Astrocyte of the cerebellum (primary cell): Measurements from ENCODE around the gene BSG.
"Not testable (repeated sequence)": the region's sequence is repeated elsewhere in the genome, so short reads cannot be mapped to it uniquely, and the experiment has no call there.

Source experiments
- DNase-seq: peaks from one replicate; pipeline ENCODE4 v3.0.0-alpha.2; 2011; ENCODE audit warnings: low read depth
- H3K4me3 ChIP-seq: 2 replicates; pipeline ENCODE4 v1.5.1; 2011; ENCODE audit warnings: mild to moderate bottlenecking, low read depth, low read length, moderate library complexity
- in situ Hi-C: cut with HindIII; loops from 2 replicates; pipeline ENCODE4 v1.10.0; 2017; ENCODE audit warnings: low sequenced_read_pairs
- TF ChIP-seq, protein P1 (sequence below): IDR thresholded peaks from 2 replicates; pipeline ENCODE4 v1.5.1; 2012; ENCODE audit warnings: low read length, low read depth, moderate library complexity, mild to moderate bottlenecking; ENCODE audit errors: missing control alignments

The BSG gene

DNA sequence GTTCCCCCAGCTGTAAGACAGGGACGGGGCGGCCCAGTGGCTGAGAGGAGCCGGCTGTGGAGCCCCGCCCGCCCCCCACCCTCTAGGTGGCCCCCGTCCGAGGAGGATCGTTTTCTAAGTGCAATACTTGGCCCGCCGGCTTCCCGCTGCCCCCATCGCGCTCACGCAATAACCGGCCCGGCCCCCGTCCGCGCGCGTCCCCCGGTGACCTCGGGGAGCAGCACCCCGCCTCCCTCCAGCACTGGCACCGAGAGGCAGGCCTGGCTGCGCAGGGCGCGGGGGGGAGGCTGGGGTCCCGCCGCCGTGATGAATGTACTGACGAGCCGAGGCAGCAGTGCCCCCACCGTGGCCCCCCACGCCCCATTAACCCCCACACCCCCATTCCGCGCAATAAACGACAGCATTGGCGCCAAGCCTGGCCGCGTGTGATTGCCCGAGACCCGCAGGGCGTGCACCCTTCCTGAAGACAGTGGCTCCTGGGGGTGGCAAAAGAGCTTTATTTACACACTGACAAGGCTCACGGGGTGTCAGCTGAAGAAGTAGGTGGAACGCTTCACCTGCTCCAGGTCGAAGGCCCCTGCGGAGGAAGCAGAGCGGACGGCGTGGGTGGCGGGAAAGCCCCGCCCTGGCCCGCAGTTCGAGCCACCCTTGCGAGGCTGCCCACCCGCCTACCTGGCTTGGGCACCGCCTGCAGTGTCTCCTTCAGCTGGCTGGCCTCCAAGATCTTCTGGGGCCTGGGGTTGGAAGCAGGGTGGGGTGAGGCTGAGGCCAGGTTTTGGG lies 44.5 kb downstream of the BSG start:
- no peak for DNase-seq
- in situ Hi-C loops, result no loop called here
- TF ChIP-seq, protein P1, sequence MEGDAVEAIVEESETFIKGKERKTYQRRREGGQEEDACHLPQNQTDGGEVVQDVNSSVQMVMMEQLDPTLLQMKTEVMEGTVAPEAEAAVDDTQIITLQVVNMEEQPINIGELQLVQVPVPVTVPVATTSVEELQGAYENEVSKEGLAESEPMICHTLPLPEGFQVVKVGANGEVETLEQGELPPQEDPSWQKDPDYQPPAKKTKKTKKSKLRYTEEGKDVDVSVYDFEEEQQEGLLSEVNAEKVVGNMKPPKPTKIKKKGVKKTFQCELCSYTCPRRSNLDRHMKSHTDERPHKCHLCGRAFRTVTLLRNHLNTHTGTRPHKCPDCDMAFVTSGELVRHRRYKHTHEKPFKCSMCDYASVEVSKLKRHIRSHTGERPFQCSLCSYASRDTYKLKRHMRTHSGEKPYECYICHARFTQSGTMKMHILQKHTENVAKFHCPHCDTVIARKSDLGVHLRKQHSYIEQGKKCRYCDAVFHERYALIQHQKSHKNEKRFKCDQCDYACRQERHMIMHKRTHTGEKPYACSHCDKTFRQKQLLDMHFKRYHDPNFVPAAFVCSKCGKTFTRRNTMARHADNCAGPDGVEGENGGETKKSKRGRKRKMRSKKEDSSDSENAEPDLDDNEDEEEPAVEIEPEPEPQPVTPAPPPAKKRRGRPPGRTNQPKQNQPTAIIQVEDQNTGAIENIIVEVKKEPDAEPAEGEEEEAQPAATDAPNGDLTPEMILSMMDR, result no peak
- H3K4me3 ChIP-seq, result no peak overlapping the region

- TF ChIP-seq, protein P1, result no peak
- in situ Hi-C loops, result no loop called here
- H3K4me3 ChIP-seq, result no peak overlapping the region
- no peak for DNase-seq
These were observed 45.3 kb downstream of the BSG start for GRCh38 chr19:617551-618246.

DNA sequence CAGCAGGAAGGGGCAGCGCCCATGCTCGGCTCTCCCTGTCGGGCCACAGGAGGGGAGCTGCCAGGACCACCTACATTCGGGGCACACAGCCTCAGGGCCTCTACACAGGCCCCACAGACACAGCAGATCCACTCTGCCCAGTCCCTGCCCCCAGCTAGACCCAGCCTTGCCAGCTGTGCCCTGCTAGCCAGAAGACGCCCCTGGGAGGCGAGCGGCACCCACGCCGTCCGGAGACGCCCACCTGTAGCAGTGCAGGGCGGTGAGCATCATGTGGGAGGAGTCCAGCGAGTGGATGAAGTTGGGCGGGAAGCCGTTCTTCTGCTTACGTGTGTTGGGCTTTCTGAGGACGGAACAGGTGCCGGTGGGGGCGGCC lies 45.8 kb downstream of the BSG start:
- no peak overlapping the region for H3K4me3 ChIP-seq
- no peak for DNase-seq
- TF ChIP-seq, protein P1, result no peak
- in situ Hi-C loops, result no loop called here

DNA sequence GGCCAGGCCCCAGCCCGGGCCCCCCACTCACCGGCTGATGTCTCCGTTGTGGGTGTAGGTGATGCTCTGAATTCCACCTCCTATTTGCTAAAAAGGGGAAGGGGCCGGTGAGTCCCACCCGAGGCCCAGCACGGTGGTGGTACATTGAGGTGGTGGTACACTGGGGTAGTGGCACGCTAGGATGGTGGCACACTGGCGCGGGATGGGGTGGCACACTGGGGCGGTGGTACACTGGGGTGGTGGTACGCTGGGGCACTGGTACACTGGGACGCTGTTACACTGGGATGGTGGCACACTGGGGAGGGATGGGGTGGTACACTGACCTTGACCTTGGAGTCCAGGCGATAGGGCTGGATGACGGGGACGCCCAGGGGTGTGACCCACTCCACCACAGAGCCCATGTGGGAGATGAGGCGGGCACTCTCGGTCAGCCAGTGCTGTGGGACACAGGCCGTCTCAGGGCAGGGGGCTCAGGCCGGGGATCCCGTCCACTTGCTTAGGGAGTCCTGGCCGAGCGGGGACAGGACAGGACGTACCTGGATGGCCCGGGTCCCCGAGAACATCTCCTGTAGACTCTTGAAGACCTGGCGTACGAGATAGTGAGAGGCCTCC lies 46.4 kb downstream of the BSG start:
- H3K4me3 ChIP-seq, result no peak overlapping the region
- in situ Hi-C loops, result no loop called here
- TF ChIP-seq, protein P1, result no peak
- no peak for DNase-seq

DNA sequence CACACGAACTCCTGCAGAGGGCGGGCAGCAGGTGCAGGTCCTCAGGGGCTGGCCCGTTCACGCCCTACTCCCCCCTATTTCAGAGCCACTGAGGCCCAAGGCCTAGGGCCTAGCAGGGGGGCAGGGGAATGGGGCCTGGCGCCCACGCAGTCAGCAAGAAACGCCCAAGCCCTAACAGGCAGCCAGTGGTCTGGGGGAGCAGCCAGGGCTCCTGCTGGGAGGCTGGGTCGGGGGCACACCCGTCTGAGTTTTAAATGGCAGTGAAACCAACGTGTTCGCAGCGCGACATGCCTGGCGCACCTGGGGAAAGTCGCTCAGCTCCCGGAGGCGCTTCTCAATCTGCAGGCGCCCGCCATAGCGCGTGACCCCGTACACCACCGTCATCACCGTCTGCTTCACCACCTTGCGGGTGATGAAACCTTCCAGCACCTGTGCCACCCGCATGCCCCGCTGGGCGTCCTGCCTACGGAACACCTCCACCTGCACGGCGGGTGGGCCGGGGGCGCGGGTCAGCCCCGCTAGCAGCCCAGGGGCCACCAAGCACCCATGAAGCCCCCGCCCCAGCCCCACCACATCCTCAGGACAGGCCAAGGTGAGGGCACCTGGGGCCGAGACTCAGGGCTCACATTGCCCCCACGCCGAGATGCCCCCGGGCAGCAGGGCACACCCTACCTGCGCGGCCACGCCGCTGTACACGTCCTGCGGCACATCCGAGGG lies 47.0 kb downstream of the BSG start:
- in situ Hi-C loops, result no loop called here
- no peak for DNase-seq
- no peak overlapping the region for H3K4me3 ChIP-seq
- TF ChIP-seq, protein P1, result no peak

- TF ChIP-seq, protein P1, result no peak
- no peak for DNase-seq
- in situ Hi-C loops, result no loop called here
- no peak overlapping the region for H3K4me3 ChIP-seq
These were observed 47.9 kb downstream of the BSG start for GRCh38 chr19:620166-620862.

DNA sequence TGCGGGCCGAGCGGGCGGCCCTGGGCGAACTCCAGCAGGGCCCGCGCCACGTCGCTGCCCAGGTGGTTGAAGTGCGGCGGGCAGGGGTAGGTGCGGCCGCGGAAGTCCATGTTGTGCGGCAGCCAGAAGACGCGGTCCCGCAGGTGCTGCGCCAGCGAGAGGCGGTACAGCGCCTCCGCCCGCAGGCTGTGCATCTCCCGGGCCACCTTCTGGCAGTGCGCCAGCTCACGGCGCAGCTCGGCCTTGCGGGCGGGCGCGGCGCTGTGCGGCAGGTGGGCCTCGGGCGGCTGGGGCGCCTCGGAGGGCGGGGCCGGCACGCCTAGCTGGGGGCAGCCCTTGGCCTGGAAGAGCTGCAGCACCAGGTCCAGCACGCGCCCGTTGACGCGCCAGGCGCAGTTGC lies 48.8 kb downstream of the BSG start:
- DNase-seq, H3K4me3 ChIP-seq, in situ Hi-C loops: not testable (repeated sequence)
